ENCODE measurements around the gene MEPCE.

DNA sequence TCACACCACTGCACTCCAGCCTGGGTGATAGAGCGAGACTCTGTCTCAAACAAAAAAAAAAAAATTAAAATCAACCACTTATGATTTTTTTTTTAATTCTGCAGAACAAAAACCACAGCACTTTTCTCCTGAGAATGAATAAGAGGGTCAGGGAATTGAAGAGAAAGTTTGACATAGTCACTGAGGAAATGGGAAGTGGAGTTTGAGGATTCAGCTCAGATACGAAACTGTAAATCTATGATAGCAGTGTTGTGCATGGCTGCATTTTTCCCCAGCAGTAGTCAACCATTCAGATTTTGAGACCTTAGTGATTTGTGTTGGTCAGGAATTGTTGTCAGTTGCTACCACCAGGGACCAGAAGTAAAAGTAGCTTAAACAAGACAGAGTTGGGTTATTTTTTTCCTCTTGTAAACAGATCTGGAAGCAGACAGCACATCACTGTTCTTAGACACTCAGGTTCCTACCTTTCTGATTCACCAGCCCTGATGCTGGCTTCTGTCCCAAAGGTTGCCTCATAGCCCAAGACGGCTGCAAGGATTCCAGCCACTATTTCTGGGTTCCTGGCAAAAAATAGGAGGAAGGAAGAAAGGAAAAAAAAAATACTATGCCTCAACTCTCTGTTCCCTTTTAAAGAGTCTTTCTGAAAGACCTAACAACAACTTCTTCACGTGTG, 36.3 kb upstream of the MEPCE start:
- TF ChIP-seq, protein P1, sequence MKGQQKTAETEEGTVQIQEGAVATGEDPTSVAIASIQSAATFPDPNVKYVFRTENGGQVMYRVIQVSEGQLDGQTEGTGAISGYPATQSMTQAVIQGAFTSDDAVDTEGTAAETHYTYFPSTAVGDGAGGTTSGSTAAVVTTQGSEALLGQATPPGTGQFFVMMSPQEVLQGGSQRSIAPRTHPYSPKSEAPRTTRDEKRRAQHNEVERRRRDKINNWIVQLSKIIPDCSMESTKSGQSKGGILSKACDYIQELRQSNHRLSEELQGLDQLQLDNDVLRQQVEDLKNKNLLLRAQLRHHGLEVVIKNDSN (IDR thresholded peaks at IDR 0.05; ENCODE audit: borderline replicate concordance, extremely low read length, insufficient read depth, low read depth, low read length), result no peak
- no peak for TF ChIP-seq BMI1 (IDR thresholded peaks at IDR 0.05; ENCODE audit: borderline replicate concordance)
- TF ChIP-seq, protein P2, sequence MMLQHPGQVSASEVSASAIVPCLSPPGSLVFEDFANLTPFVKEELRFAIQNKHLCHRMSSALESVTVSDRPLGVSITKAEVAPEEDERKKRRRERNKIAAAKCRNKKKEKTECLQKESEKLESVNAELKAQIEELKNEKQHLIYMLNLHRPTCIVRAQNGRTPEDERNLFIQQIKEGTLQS (IDR thresholded peaks at IDR 0.05; ENCODE audit: borderline replicate concordance, extremely low read depth, low read depth, low read length), result no peak
- TF ChIP-seq, protein P3, sequence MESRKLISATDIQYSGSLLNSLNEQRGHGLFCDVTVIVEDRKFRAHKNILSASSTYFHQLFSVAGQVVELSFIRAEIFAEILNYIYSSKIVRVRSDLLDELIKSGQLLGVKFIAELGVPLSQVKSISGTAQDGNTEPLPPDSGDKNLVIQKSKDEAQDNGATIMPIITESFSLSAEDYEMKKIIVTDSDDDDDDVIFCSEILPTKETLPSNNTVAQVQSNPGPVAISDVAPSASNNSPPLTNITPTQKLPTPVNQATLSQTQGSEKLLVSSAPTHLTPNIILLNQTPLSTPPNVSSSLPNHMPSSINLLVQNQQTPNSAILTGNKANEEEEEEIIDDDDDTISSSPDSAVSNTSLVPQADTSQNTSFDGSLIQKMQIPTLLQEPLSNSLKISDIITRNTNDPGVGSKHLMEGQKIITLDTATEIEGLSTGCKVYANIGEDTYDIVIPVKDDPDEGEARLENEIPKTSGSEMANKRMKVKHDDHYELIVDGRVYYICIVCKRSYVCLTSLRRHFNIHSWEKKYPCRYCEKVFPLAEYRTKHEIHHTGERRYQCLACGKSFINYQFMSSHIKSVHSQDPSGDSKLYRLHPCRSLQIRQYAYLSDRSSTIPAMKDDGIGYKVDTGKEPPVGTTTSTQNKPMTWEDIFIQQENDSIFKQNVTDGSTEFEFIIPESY (IDR thresholded peaks at IDR 0.05), result no peak
- no peak for TF ChIP-seq EZH2 (IDR thresholded peaks at IDR 0.05; ENCODE audit: borderline replicate concordance, control insufficient read depth, low read depth, low read length)
- no peak for TF ChIP-seq SMAD1 (IDR thresholded peaks at IDR 0.05; ENCODE audit: low read depth, partially characterized antibody)
- no peak for TF ChIP-seq POLR2AphosphoS5 (IDR thresholded peaks at IDR 0.05; ENCODE audit: low read length)
- TF ChIP-seq, protein P4, sequence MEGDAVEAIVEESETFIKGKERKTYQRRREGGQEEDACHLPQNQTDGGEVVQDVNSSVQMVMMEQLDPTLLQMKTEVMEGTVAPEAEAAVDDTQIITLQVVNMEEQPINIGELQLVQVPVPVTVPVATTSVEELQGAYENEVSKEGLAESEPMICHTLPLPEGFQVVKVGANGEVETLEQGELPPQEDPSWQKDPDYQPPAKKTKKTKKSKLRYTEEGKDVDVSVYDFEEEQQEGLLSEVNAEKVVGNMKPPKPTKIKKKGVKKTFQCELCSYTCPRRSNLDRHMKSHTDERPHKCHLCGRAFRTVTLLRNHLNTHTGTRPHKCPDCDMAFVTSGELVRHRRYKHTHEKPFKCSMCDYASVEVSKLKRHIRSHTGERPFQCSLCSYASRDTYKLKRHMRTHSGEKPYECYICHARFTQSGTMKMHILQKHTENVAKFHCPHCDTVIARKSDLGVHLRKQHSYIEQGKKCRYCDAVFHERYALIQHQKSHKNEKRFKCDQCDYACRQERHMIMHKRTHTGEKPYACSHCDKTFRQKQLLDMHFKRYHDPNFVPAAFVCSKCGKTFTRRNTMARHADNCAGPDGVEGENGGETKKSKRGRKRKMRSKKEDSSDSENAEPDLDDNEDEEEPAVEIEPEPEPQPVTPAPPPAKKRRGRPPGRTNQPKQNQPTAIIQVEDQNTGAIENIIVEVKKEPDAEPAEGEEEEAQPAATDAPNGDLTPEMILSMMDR (IDR thresholded peaks at IDR 0.05 in 2 of 3, conservative IDR thresholded peaks at IDR 0.05 in 1 of 3; ENCODE audit: control insufficient read depth in 2 of 3, extremely low read depth in 1 of 3, insufficient read depth in 1 of 3, low read depth in 3 of 3, low read length in 3 of 3), result no peak

All from GM12878 (cell line).